GM23338 (cell line): ENCODE measurements around the gene PLEKHA8. TPM values are rescaled to one million over a fixed set of nuclear protein-coding genes. Genes with fewer than 3 reads are reported as not detected.

Experiments
- ATAC-seq: fragments of 200-7000 bp; cut with Tn5 transposase; 3 replicates; pipeline ENCODE4 v1.9.1; 2020
- DNase-seq: peaks from one replicate; pipeline ENCODE4 v3.0.0-alpha.2; 2015; ENCODE audit warnings: low spot score
- H2AFZ ChIP-seq: fragments of 200-600 bp; sonication (generic); 2 replicates; pipeline ENCODE4 v1.8.0; 2016; ENCODE audit warnings: antibody characterized with exemption, mild to moderate bottlenecking, moderate library complexity
- H3F3A ChIP-seq: fragments of 200-600 bp; sonication (generic); replicated peaks from 2 replicates; pipeline ENCODE4 v1.8.0; 2017; ENCODE audit warnings: antibody characterized with exemption, mixed run types, low read depth
- H3K27ac ChIP-seq: fragments of 200-600 bp; sonication (generic); 2 replicates; pipeline ENCODE4 v1.6.1; 2016; ENCODE audit warnings: low read depth
- H3K27me3 ChIP-seq: fragments of 200-600 bp; sonication (generic); 2 replicates; pipeline ENCODE4 v1.8.0; 2016; ENCODE audit warnings: mild to moderate bottlenecking, mixed run types, moderate library complexity; ENCODE audit not compliant: insufficient read depth
- H3K36me3 ChIP-seq: fragments of 200-600 bp; sonication (generic); 2 replicates; pipeline ENCODE4 v1.8.0; 2016; ENCODE audit warnings: mild to moderate bottlenecking; ENCODE audit not compliant: insufficient read depth
- H3K4me1 ChIP-seq: fragments of 200-600 bp; sonication (generic); 2 replicates; pipeline ENCODE4 v1.8.0; 2016; ENCODE audit warnings: mild to moderate bottlenecking, moderate library complexity; ENCODE audit not compliant: insufficient read depth
- H3K4me2 ChIP-seq: fragments of 200-600 bp; sonication (generic); 2 replicates; pipeline ENCODE4 v1.7.1; 2017; ENCODE audit warnings: mixed run types
- H3K4me3 ChIP-seq: fragments of 200-600 bp; sonication (generic); 2 replicates; pipeline ENCODE4 v1.6.1; 2016; ENCODE audit warnings: mixed run types
- H3K79me2 ChIP-seq: fragments of 200-600 bp; sonication (generic); replicated peaks from 2 replicates; pipeline ENCODE4 v1.8.0; 2017; ENCODE audit warnings: mild to moderate bottlenecking; ENCODE audit not compliant: insufficient read depth
- H3K9me2 ChIP-seq: fragments of 200-600 bp; sonication (generic); 2 replicates; pipeline ENCODE4 v1.8.0; 2017; ENCODE audit not compliant: insufficient read depth
- H4K20me1 ChIP-seq: fragments of 200-600 bp; sonication (generic); replicated peaks from 2 replicates; pipeline ENCODE4 v1.8.0; 2017; ENCODE audit warnings: mild to moderate bottlenecking; ENCODE audit not compliant: insufficient read depth
- H3K27ac Mint-ChIP-seq: 2 replicates; pipeline ENCODE4 v1.8.0; 2020; ENCODE audit warnings: inconsistent platforms, mild to moderate bottlenecking, moderate library complexity, mixed read lengths
- H3K27me3 Mint-ChIP-seq: 3 replicates; pipeline ENCODE4 v1.8.0; 2022; ENCODE audit warnings: low read depth, mild to moderate bottlenecking, moderate library complexity, mixed read lengths, inconsistent platforms; ENCODE audit not compliant: insufficient read depth, poor library complexity
- H3K36me3 Mint-ChIP-seq: 3 replicates; pipeline ENCODE4 v1.8.0; 2021; ENCODE audit warnings: low read depth, mild to moderate bottlenecking, inconsistent platforms, moderate library complexity, mixed read lengths
- H3K4me1 Mint-ChIP-seq: 3 replicates; pipeline ENCODE4 v1.8.0; 2020; ENCODE audit warnings: mild to moderate bottlenecking, inconsistent platforms, mixed read lengths
- H3K4me3 Mint-ChIP-seq: 3 replicates; pipeline ENCODE4 v1.8.0; 2021; ENCODE audit warnings: moderate library complexity, mild to moderate bottlenecking, inconsistent platforms, mixed read lengths
- H3K9me3 Mint-ChIP-seq: 3 replicates; pipeline ENCODE4 v1.8.0; 2020; ENCODE audit warnings: moderate library complexity, mild to moderate bottlenecking, inconsistent platforms, mixed read lengths
- EZH2 ChIP-seq: fragments of 200-600 bp; sonication (generic); IDR thresholded peaks from one replicate; pipeline ENCODE4 v1.8.0; 2017; ENCODE audit warnings: antibody characterized with exemption, mild to moderate bottlenecking, low read depth; ENCODE audit not compliant: unreplicated experiment
- EZH2phosphoT487 ChIP-seq: fragments of 200-600 bp; sonication (generic); IDR thresholded peaks from one replicate; pipeline ENCODE4 v1.8.1; 2018; ENCODE audit warnings: antibody characterized with exemption; ENCODE audit not compliant: unreplicated experiment
- NANOG ChIP-seq: IDR thresholded peaks from 2 replicates; pipeline ENCODE4 v1.6.1; 2016; ENCODE audit warnings: antibody characterized with exemption, borderline replicate concordance
- REST ChIP-seq: IDR thresholded peaks from one replicate; pipeline ENCODE4 v1.6.1; 2018; ENCODE audit warnings: antibody characterized with exemption; ENCODE audit not compliant: unreplicated experiment
- ZNF331 ChIP-seq: fragments of 250-450 bp; sonication (Bioruptor Pico); IDR thresholded peaks from 2 replicates; pipeline ENCODE4 v1.5.0; 2020; ENCODE audit warnings: low read depth, mild to moderate bottlenecking, moderate library complexity
- polyA plus RNA-seq: library from polyadenylated mRNA; unstranded; fragments of >200 nt; fragmentation: Nextera tagmentation; extraction: Ambion mirVana; gene quantifications from 2 replicates; pipeline ENCODE4 v1.2.1, GENCODE V29; 2016
- total RNA-seq: library from RNA; depleted of rRNA; stranded (reverse); fragments of >200 nt; shearing (Covaris generic); gene quantifications from 2 replicates; pipeline ENCODE4 v1.2.3, GENCODE V29; 2014
- TF ChIP-seq, protein P1 (sequence below): fragments of 250-450 bp; sonication (Bioruptor Pico); IDR thresholded peaks from 2 replicates; pipeline ENCODE4 v1.5.0; 2020; ENCODE audit warnings: mild to moderate bottlenecking, moderate library complexity
- TF ChIP-seq, protein P2 (sequence below): IDR thresholded peaks from 2 replicates; pipeline ENCODE4 v1.6.1; 2016; ENCODE audit warnings: antibody characterized with exemption

PLEKHA8 gene
- total and polyA plus RNA-seq, 2 experiments from 2014 or later = 11.6 to 44.9 TPM

- TF ChIP-seq, protein P1, sequence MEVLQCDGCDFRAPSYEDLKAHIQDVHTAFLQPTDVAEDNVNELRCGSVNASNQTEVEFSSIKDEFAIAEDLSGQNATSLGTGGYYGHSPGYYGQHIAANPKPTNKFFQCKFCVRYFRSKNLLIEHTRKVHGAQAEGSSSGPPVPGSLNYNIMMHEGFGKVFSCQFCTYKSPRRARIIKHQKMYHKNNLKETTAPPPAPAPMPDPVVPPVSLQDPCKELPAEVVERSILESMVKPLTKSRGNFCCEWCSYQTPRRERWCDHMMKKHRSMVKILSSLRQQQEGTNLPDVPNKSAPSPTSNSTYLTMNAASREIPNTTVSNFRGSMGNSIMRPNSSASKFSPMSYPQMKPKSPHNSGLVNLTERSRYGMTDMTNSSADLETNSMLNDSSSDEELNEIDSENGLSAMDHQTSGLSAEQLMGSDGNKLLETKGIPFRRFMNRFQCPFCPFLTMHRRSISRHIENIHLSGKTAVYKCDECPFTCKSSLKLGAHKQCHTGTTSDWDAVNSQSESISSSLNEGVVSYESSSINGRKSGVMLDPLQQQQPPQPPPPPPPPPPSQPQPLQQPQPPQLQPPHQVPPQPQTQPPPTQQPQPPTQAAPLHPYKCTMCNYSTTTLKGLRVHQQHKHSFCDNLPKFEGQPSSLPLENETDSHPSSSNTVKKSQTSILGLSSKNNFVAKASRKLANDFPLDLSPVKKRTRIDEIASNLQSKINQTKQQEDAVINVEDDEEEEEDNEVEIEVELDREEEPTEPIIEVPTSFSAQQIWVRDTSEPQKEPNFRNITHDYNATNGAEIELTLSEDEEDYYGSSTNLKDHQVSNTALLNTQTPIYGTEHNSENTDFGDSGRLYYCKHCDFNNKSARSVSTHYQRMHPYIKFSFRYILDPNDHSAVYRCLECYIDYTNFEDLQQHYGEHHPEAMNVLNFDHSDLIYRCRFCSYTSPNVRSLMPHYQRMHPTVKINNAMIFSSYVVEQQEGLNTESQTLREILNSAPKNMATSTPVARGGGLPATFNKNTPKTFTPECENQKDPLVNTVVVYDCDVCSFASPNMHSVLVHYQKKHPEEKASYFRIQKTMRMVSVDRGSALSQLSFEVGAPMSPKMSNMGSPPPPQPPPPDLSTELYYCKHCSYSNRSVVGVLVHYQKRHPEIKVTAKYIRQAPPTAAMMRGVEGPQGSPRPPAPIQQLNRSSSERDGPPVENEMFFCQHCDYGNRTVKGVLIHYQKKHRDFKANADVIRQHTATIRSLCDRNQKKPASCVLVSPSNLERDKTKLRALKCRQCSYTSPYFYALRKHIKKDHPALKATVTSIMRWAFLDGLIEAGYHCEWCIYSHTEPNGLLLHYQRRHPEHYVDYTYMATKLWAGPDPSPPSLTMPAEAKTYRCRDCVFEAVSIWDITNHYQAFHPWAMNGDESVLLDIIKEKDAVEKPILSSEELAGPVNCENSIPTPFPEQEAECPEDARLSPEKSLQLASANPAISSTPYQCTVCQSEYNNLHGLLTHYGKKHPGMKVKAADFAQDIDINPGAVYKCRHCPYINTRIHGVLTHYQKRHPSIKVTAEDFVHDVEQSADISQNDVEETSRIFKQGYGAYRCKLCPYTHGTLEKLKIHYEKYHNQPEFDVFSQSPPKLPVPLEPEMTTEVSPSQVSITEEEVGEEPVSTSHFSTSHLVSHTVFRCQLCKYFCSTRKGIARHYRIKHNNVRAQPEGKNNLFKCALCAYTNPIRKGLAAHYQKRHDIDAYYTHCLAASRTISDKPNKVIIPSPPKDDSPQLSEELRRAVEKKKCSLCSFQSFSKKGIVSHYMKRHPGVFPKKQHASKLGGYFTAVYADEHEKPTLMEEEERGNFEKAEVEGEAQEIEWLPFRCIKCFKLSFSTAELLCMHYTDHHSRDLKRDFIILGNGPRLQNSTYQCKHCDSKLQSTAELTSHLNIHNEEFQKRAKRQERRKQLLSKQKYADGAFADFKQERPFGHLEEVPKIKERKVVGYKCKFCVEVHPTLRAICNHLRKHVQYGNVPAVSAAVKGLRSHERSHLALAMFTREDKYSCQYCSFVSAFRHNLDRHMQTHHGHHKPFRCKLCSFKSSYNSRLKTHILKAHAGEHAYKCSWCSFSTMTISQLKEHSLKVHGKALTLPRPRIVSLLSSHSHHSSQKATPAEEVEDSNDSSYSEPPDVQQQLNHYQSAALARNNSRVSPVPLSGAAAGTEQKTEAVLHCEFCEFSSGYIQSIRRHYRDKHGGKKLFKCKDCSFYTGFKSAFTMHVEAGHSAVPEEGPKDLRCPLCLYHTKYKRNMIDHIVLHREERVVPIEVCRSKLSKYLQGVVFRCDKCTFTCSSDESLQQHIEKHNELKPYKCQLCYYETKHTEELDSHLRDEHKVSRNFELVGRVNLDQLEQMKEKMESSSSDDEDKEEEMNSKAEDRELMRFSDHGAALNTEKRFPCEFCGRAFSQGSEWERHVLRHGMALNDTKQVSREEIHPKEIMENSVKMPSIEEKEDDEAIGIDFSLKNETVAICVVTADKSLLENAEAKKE (CRISPR knock-in tag) = no peak
- no peak for TF ChIP-seq EZH2phosphoT487
- no peak for TF ChIP-seq ZNF331 (CRISPR knock-in tag)
Measured at GRCh38 chr7:29993140-29993539, 35.1 kb upstream of the PLEKHA8 start (continued).

- Histone ChIP-seq H3K4me3 (no peak overlapping the region), H3F3A (0 out of 2 replicates have a peak, but pooled peaks cover 4% of the 10 kb centered on the region), H3K79me2 (no peaks in the 10 kb centered on the region), H2AFZ (no peak overlapping the region), H3K27me3 (peaks cover 10% of the 10 kb centered on the region; the same call in 1 of the 2 replicates), H3K4me1 (no peaks in the 10 kb centered on the region; the same call in 1 of the 2 replicates), H3K27ac (no peak overlapping the region), H3K4me2 (no peak overlapping the region), H3K9me2 (no peaks in the 10 kb centered on the region), H4K20me1 (no peaks in the 10 kb centered on the region), H3K36me3 (no peaks in the 10 kb centered on the region; the same call in 1 of the 2 replicates)
- Mint-ChIP-seq H3K27me3 (no peaks in the 10 kb centered on the region), H3K36me3 (peaks cover 8% of the 10 kb centered on the region; the same call in 2 of the 3 replicates), H3K27ac (no peak overlapping the region), H3K4me3 (no peak overlapping the region), H3K9me3 (peaks cover 43% of the 10 kb centered on the region), H3K4me1 (peaks cover 5% of the 10 kb centered on the region)
- no peak for ATAC-seq
- DNase-seq = no peak
- TF ChIP-seq EZH2 = no peak
- TF ChIP-seq ZNF331 (CRISPR knock-in tag) = no peak
- TF ChIP-seq, protein P2, sequence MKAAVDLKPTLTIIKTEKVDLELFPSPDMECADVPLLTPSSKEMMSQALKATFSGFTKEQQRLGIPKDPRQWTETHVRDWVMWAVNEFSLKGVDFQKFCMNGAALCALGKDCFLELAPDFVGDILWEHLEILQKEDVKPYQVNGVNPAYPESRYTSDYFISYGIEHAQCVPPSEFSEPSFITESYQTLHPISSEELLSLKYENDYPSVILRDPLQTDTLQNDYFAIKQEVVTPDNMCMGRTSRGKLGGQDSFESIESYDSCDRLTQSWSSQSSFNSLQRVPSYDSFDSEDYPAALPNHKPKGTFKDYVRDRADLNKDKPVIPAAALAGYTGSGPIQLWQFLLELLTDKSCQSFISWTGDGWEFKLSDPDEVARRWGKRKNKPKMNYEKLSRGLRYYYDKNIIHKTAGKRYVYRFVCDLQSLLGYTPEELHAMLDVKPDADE = no peak
- no peak for TF ChIP-seq NANOG
- TF ChIP-seq REST = no peak
Measured at GRCh38 chr7:29995652-29996051, 32.6 kb upstream of the PLEKHA8 start.
